Measurements from ENCODE around the gene SDK1. TPM values are rescaled to one million over a fixed set of nuclear protein-coding genes. Genes with fewer than 3 reads are reported as not detected.

Gene SDK1
- total and polyA plus RNA-seq, 10 of the 15 experiments (the other 5 are each of a cell fraction or from before 2014, with no cell fraction given) = 0.14 to 0.33 TPM; not detected in 8

DNA sequence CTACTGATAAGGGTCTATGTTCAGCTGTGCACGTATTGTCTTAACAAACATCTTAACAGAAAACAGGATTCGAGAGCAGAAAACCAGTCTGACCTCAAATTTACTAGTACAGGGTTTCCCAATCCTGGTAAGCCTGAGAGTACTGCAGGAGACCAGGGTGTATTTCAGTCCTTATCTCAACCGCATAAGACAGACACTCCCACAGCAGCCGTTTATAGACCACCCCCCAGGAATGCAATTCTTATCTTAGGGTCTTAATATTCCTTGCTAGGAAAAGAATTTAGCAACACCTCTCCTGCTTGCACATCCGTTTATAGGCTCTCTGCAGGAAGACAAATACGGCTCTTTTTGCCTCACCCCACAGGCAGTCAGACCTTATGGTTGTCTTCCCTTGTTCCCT lies 277.3 kb downstream of the SDK1 start:
- intact Hi-C loops (cut with micrococcal nuclease; ENCODE audit: unreplicated experiment) = no loop called here
- ChIA-PET SMC1A (ENCODE audit: uncharacterized antibody, unreplicated experiment) (no interaction called here), POLR2A (no interaction called here), RAD21 (ENCODE audit: unreplicated experiment) (no interaction called here), CTCF (no interaction called here)
- BruUV-seq (replicated peaks) = no TSS peak
- no peaks in the 10 kb centered on the region for H4K20me1 ChIP-seq (ENCODE audit: control insufficient read depth, insufficient read depth)
- no peak overlapping the region for H3K27ac ChIP-seq (ENCODE audit: control insufficient read depth, insufficient read depth)
- no peak for DNase-seq (ENCODE audit: low read depth, low spot score)
- H3K4me1 ChIP-seq (ENCODE audit: control insufficient read depth, insufficient read depth, low read length) = no peaks in the 10 kb centered on the region
- no peak overlapping the region for H2AFZ ChIP-seq (ENCODE audit: control insufficient read depth, low read depth, low read length)
- H3K4me3 ChIP-seq = no peak overlapping the region
- H3K9ac ChIP-seq (ENCODE audit: control insufficient read depth, insufficient read depth, low read length) = no peak overlapping the region
- H3K9me3 ChIP-seq (replicated peaks; ENCODE audit: control insufficient read depth, insufficient read depth, low read length) = no peaks in the 10 kb centered on the region; the same call in 2 of the 3 replicates
- no peaks in the 10 kb centered on the region for H3K27me3 ChIP-seq (replicated peaks in 1 of 2; ENCODE audit: control insufficient read depth in 2 of 2, insufficient read depth in 2 of 2, low read length in 1 of 2)
- H3K36me3 ChIP-seq (ENCODE audit: control insufficient read depth in 2 of 2, insufficient read depth in 2 of 2, low read length in 1 of 2) = no peaks in the 10 kb centered on the region
- no peak overlapping the region for H3K4me2 ChIP-seq (ENCODE audit: control insufficient read depth, insufficient read depth)
- no peaks in the 10 kb centered on the region for H3K79me2 ChIP-seq (ENCODE audit: control insufficient read depth, insufficient read depth, low read length)
- FAIRE-seq = no peak
- no peak for ATAC-seq
- in situ Hi-C loops (cut with MboI) = no loop called here
- 57% methylated on average over 6 of the region's 6 CpGs for WGBS (ENCODE audit: insufficient coverage, insufficient replicate concordance, low lambda C conversion rate, missing lambda C conversion rate)
- no peak for TF ChIP-seq CBFB (IDR thresholded peaks at IDR 0.05; ENCODE audit: low read depth)
- TF ChIP-seq SREBF2 (IDR thresholded peaks at IDR 0.05; ENCODE audit: low read length) = no peak
- TF ChIP-seq ATF2 (IDR thresholded peaks at IDR 0.05; ENCODE audit: low read length) = no peak
- TF ChIP-seq BRCA1 (IDR thresholded peaks at IDR 0.05; ENCODE audit: low read depth, low read length) = no peak
- no peak for TF ChIP-seq SMAD5 (IDR thresholded peaks at IDR 0.05; ENCODE audit: low read depth)
- TF ChIP-seq ZNF384 (IDR thresholded peaks at IDR 0.05; ENCODE audit: borderline replicate concordance, low read depth, low read length) = no peak
- TF ChIP-seq MXI1 (IDR thresholded peaks at IDR 0.05; ENCODE audit: low read depth, low read length) = no peak
- TF ChIP-seq, protein P1, sequence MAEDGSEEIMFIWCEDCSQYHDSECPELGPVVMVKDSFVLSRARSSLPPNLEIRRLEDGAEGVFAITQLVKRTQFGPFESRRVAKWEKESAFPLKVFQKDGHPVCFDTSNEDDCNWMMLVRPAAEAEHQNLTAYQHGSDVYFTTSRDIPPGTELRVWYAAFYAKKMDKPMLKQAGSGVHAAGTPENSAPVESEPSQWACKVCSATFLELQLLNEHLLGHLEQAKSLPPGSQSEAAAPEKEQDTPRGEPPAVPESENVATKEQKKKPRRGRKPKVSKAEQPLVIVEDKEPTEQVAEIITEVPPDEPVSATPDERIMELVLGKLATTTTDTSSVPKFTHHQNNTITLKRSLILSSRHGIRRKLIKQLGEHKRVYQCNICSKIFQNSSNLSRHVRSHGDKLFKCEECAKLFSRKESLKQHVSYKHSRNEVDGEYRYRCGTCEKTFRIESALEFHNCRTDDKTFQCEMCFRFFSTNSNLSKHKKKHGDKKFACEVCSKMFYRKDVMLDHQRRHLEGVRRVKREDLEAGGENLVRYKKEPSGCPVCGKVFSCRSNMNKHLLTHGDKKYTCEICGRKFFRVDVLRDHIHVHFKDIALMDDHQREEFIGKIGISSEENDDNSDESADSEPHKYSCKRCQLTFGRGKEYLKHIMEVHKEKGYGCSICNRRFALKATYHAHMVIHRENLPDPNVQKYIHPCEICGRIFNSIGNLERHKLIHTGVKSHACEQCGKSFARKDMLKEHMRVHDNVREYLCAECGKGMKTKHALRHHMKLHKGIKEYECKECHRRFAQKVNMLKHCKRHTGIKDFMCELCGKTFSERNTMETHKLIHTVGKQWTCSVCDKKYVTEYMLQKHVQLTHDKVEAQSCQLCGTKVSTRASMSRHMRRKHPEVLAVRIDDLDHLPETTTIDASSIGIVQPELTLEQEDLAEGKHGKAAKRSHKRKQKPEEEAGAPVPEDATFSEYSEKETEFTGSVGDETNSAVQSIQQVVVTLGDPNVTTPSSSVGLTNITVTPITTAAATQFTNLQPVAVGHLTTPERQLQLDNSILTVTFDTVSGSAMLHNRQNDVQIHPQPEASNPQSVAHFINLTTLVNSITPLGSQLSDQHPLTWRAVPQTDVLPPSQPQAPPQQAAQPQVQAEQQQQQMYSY (CRISPR knock-in tag; IDR thresholded peaks at IDR 0.05) = no peak
- TF ChIP-seq BACH1 (IDR thresholded peaks at IDR 0.05; ENCODE audit: borderline replicate concordance) = no peak
- TF ChIP-seq ETV6 (conservative IDR thresholded peaks at IDR 0.05 in 1 of 2, IDR thresholded peaks at IDR 0.05 in 1 of 2; ENCODE audit: borderline replicate concordance in 1 of 2, low read depth in 1 of 2) = no peak
- no peak for TF ChIP-seq MAX (IDR thresholded peaks at IDR 0.05; ENCODE audit: low read depth, low read length)
- TF ChIP-seq TBL1XR1 (IDR thresholded peaks at IDR 0.05; ENCODE audit: low read depth, low read length) = no peak
- TF ChIP-seq, protein P2, sequence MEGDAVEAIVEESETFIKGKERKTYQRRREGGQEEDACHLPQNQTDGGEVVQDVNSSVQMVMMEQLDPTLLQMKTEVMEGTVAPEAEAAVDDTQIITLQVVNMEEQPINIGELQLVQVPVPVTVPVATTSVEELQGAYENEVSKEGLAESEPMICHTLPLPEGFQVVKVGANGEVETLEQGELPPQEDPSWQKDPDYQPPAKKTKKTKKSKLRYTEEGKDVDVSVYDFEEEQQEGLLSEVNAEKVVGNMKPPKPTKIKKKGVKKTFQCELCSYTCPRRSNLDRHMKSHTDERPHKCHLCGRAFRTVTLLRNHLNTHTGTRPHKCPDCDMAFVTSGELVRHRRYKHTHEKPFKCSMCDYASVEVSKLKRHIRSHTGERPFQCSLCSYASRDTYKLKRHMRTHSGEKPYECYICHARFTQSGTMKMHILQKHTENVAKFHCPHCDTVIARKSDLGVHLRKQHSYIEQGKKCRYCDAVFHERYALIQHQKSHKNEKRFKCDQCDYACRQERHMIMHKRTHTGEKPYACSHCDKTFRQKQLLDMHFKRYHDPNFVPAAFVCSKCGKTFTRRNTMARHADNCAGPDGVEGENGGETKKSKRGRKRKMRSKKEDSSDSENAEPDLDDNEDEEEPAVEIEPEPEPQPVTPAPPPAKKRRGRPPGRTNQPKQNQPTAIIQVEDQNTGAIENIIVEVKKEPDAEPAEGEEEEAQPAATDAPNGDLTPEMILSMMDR (IDR thresholded peaks at IDR 0.05 in 2 of 3, conservative IDR thresholded peaks at IDR 0.05 in 1 of 3; ENCODE audit: control insufficient read depth in 2 of 3, extremely low read depth in 1 of 3, insufficient read depth in 1 of 3, low read depth in 3 of 3, low read length in 3 of 3) = no peak
- TF ChIP-seq, protein P3, sequence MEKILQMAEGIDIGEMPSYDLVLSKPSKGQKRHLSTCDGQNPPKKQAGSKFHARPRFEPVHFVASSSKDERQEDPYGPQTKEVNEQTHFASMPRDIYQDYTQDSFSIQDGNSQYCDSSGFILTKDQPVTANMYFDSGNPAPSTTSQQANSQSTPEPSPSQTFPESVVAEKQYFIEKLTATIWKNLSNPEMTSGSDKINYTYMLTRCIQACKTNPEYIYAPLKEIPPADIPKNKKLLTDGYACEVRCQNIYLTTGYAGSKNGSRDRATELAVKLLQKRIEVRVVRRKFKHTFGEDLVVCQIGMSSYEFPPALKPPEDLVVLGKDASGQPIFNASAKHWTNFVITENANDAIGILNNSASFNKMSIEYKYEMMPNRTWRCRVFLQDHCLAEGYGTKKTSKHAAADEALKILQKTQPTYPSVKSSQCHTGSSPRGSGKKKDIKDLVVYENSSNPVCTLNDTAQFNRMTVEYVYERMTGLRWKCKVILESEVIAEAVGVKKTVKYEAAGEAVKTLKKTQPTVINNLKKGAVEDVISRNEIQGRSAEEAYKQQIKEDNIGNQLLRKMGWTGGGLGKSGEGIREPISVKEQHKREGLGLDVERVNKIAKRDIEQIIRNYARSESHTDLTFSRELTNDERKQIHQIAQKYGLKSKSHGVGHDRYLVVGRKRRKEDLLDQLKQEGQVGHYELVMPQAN (conservative IDR thresholded peaks at IDR 0.05) = no peak
- TF ChIP-seq NFIC (IDR thresholded peaks at IDR 0.05; ENCODE audit: low read depth, low read length) = no peak
- no peak for TF ChIP-seq RELA (IDR thresholded peaks at IDR 0.05; ENCODE audit: borderline replicate concordance, partially characterized antibody)

All from GM12878 (cell line).